H1 (cell line): ENCODE results near the gene ZAP70. TPM values are rescaled to one million over a fixed set of nuclear protein-coding genes. Genes with fewer than 3 reads are reported as not detected.

Source experiments
- GABPA ChIP-seq: IDR thresholded peaks from 2 replicates; pipeline ENCODE4 v1.6.1; 2011; ENCODE audit warnings: mild to moderate bottlenecking, low read length, moderate library complexity, borderline replicate concordance; ENCODE audit not compliant: insufficient read depth
- MAFK ChIP-seq: IDR thresholded peaks from 2 replicates; pipeline ENCODE4 v1.6.1; 2012; ENCODE audit warnings: low read depth, mild to moderate bottlenecking, improper control_type of control experiment, low read length
- NRF1 ChIP-seq: IDR thresholded peaks from 2 replicates; pipeline ENCODE4 v1.6.1; 2011; ENCODE audit warnings: mild to moderate bottlenecking, low read depth, low read length, improper control_type of control experiment
- SIRT6 ChIP-seq: IDR thresholded peaks from one replicate; pipeline ENCODE4 v1.7.1; 2012; ENCODE audit warnings: low read length, inconsistent platforms
- SRF ChIP-seq: IDR thresholded peaks from 2 replicates; pipeline ENCODE4 v1.6.1; 2011; ENCODE audit warnings: mild to moderate bottlenecking, low read depth, low read length, moderate library complexity
- polyA plus RNA-seq, 7 experiments: library from polyadenylated mRNA; depleted of rRNA in 3 of 7; stranded (reverse) in 5 of 7; unstranded in 2 of 7; fragments of >200 nt in 5 of 7; fragments of 200-250 nt in 2 of 7; gene quantifications; 1 replicate in 5 of 7; 2 replicates in 1 of 7; 4 replicates in 1 of 7; pipeline versions ENCODE4 v1.2.1 to v1.2.3, GENCODE V29; 2011 to 2013; ENCODE audit warnings: missing spikeins in 2 of 7, mixed read lengths in 2 of 7
- total RNA-seq: library from RNA; stranded (reverse); fragmentation: NEBNext Ultra II Directional; extraction: Animal tissue kit (Norgen Biotek cat#: 25700); gene quantifications from 2 replicates; pipeline ENCODE4 v1.2.1, GENCODE V29; 2021
- TF ChIP-seq, protein P1 (sequence below): fragments of 300-600 bp; sonication (generic); IDR thresholded peaks from 2 replicates; pipeline ENCODE4 v1.7.1; 2012; ENCODE audit warnings: low read length, moderate library complexity, mild to moderate bottlenecking, inconsistent platforms; ENCODE audit not compliant: insufficient replicate concordance
- TF ChIP-seq, protein P2 (sequence below): IDR thresholded peaks from 2 replicates; pipeline ENCODE4 v1.6.1; 2012; ENCODE audit warnings: inconsistent platforms

ZAP70 gene
- total and polyA plus RNA-seq, 2 of the 8 experiments (the other 6 are each of a cell fraction or from before 2014, with no cell fraction given), result 0.15 TPM; not detected in 1

DNA sequence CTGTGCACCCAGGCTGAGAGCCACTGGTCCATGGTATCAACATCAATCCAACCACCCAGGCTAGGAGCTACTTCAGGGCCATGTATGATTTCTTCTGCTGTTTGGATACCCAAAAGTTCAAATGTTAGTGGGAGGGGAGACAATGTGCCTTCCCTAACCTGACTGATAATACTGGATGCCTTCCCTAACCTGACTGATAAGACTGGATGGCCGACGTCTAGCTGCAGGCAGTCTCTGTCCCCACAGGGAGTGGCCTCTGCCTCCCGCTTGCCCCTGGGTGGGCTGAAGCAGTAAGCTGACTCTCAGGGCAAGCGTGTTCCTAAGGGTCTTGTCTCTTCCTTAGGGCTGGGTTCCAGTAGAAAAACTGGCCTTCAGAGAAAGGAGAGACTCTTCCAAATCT lies 65.8 kb downstream of the ZAP70 start (continued):
- TF ChIP-seq, protein P1, sequence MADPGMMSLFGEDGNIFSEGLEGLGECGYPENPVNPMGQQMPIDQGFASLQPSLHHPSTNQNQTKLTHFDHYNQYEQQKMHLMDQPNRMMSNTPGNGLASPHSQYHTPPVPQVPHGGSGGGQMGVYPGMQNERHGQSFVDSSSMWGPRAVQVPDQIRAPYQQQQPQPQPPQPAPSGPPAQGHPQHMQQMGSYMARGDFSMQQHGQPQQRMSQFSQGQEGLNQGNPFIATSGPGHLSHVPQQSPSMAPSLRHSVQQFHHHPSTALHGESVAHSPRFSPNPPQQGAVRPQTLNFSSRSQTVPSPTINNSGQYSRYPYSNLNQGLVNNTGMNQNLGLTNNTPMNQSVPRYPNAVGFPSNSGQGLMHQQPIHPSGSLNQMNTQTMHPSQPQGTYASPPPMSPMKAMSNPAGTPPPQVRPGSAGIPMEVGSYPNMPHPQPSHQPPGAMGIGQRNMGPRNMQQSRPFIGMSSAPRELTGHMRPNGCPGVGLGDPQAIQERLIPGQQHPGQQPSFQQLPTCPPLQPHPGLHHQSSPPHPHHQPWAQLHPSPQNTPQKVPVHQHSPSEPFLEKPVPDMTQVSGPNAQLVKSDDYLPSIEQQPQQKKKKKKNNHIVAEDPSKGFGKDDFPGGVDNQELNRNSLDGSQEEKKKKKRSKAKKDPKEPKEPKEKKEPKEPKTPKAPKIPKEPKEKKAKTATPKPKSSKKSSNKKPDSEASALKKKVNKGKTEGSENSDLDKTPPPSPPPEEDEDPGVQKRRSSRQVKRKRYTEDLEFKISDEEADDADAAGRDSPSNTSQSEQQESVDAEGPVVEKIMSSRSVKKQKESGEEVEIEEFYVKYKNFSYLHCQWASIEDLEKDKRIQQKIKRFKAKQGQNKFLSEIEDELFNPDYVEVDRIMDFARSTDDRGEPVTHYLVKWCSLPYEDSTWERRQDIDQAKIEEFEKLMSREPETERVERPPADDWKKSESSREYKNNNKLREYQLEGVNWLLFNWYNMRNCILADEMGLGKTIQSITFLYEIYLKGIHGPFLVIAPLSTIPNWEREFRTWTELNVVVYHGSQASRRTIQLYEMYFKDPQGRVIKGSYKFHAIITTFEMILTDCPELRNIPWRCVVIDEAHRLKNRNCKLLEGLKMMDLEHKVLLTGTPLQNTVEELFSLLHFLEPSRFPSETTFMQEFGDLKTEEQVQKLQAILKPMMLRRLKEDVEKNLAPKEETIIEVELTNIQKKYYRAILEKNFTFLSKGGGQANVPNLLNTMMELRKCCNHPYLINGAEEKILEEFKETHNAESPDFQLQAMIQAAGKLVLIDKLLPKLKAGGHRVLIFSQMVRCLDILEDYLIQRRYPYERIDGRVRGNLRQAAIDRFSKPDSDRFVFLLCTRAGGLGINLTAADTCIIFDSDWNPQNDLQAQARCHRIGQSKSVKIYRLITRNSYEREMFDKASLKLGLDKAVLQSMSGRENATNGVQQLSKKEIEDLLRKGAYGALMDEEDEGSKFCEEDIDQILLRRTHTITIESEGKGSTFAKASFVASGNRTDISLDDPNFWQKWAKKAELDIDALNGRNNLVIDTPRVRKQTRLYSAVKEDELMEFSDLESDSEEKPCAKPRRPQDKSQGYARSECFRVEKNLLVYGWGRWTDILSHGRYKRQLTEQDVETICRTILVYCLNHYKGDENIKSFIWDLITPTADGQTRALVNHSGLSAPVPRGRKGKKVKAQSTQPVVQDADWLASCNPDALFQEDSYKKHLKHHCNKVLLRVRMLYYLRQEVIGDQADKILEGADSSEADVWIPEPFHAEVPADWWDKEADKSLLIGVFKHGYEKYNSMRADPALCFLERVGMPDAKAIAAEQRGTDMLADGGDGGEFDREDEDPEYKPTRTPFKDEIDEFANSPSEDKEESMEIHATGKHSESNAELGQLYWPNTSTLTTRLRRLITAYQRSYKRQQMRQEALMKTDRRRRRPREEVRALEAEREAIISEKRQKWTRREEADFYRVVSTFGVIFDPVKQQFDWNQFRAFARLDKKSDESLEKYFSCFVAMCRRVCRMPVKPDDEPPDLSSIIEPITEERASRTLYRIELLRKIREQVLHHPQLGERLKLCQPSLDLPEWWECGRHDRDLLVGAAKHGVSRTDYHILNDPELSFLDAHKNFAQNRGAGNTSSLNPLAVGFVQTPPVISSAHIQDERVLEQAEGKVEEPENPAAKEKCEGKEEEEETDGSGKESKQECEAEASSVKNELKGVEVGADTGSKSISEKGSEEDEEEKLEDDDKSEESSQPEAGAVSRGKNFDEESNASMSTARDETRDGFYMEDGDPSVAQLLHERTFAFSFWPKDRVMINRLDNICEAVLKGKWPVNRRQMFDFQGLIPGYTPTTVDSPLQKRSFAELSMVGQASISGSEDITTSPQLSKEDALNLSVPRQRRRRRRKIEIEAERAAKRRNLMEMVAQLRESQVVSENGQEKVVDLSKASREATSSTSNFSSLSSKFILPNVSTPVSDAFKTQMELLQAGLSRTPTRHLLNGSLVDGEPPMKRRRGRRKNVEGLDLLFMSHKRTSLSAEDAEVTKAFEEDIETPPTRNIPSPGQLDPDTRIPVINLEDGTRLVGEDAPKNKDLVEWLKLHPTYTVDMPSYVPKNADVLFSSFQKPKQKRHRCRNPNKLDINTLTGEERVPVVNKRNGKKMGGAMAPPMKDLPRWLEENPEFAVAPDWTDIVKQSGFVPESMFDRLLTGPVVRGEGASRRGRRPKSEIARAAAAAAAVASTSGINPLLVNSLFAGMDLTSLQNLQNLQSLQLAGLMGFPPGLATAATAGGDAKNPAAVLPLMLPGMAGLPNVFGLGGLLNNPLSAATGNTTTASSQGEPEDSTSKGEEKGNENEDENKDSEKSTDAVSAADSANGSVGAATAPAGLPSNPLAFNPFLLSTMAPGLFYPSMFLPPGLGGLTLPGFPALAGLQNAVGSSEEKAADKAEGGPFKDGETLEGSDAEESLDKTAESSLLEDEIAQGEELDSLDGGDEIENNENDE, result no peak
- TF ChIP-seq GABPA (no peak), MAFK (no peak), NRF1 (no peak), SIRT6 (no peak), SRF (no peak)
- TF ChIP-seq, protein P2, sequence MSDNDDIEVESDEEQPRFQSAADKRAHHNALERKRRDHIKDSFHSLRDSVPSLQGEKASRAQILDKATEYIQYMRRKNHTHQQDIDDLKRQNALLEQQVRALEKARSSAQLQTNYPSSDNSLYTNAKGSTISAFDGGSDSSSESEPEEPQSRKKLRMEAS, result no peak
